ENCODE measurements around the gene VNN1.

- TF ChIP-seq CTCF (conservative IDR thresholded peaks at IDR 0.05 in 1 of 2, IDR thresholded peaks at IDR 0.05 in 1 of 2; ENCODE audit: low read depth in 1 of 2, low read length in 2 of 2) (no peak), EZH2 (IDR thresholded peaks at IDR 0.05; ENCODE audit: low read length, missing control alignments) (no peak)
Measured at GRCh38 chr6:132648356-132648755, 65.5 kb downstream of the VNN1 start.
